ENCODE data around the gene SLC1A3.

The SLC1A3 gene

DNA sequence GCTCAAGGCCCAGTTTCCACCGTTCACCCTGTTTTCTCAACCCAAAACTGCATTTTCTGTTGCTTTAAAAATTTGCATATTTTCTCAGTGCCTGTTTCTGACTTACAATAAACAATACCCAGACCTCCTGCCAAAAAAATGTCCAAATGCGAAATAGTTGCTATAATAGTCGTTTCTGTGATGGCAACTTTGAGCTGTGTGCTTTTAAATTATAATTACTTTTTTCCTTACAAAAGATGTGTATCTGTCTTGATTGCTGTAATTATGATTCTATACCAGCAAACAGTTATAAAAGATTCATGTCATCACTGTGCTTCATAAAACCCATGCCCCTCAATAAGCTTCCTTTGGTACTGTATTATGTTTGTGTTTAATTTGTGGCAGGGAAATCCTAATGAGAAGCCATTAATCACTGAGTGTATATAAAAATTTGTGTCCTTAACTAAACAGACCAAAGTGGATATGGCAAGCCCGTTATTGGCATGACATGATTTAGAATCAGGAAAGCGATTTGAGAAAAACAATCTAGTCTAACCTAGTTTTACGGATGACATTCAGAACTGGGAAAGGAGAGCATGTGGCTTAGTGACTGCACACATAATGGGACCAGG is 5.4 kb upstream of the SLC1A3 start:
- DNase-seq, result no peak

DNA sequence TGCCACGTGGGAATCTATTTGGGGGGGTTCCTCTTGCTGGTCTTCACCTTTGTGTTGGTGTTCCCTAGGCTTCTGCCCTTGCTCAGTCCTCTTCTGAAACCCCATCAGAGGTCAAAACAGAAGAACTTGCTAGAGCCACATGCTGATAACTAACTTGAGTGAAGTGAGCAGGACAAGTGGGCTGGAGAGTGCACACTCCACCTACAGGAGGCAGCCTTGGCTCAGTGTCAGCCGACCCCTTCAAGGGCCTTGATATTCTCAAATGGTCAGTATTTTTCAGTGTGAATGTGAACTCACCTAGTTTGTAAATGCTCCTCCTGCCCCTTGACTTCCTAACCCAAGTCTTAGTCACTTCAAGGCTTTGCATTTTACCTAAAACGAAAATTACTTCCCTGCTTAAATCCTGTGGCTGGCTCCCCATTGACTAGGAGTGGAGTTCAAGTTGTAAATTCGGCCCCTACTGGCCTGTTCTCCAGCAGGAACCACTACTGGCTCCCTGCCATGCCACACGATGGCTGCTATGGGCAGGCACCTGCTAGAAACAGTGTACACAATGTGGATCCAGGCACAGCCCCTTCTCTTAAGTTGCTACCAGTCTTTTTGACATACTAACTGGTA is 3.6 kb upstream of the SLC1A3 start:
- DNase-seq, result no peak

DNA sequence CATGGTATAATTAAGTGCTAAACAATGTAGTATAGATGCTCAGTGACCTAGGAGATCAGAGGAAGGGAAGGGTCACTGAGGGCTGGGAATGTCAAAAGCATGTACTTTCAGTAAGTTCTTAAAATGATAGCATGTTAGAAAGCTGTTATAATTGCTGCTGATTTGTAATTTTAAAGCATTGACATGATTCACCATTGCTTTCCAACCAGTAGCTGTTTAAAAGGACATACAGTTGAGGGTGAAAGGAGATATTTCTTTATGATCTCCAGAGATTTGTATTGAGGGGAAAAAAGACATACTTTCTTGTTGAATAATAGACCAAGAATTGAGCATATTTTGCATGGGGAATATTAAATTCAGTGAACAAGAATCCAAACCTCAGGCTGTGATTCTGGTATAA is 1.2 kb upstream of the SLC1A3 start:
- DNase-seq, result no peak

- no peak for DNase-seq
Measured at GRCh38 chr5:36606036-36606427, 374 bp upstream of the SLC1A3 start.

DNA sequence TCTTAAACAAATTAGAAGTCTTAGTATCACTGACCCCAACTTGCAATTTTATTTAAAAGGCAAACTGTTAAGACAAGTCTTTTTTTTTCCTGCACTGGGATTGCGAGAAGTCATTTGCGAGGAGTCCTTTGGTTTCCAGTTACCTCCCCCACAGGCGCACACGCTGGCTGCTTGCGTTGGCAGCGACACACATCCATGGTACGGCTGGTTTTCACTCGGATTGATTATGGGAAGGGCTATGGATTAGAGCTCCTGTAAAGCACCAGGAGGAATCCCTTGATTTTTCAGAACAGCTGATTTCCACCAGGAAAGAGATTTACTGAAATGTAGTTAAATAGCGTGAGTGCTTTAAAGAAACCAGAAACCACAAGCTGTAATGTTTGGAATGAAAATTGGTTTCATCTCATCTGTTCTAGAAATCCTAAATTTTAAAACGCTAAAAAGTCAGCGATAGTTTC is 737 bp downstream of the SLC1A3 start:
- no peak for DNase-seq

GRCh38 chr5:36607838-36608783 is 1.7 kb downstream of the SLC1A3 start:
- DNase-seq, result no peak

GRCh38 chr5:36610621-36611020 is 4.2 kb downstream of the SLC1A3 start:
- no peak for DNase-seq

DNA sequence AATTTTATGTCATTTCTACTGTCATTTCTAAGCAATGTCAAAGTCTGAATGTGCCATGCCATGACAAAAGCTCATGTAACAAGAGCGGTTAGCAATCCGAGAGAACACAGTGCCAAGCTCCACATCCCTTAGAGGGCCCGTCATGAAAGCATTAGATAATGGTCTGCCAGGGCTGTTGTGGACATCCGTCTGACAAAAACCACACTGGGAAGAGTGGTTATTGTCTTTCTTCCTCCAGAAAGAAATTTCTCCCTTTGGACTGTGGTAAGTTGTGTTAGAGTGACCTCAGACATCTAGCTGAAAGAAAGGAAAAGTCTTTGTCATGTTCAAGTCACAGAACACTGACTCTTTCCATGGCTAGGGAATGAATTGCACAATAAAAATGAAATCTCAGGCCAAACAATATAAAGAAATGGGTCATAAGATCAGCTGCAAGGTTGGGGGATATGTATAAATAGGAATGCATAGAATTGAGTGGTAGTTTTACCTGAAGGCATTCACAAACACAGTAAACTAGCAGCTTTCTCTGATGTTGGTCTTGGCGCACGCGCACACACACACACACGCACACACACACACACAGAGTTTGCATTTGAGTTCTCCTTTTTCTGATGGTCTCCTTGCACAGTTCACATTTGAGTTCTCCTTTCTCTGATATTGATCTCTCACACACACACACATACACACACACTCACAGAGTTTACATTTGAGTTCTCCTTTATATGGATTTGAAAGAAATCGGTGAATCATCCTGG is 5.3 kb downstream of the SLC1A3 start:
- no peak for DNase-seq

- no peak for DNase-seq
Measured at GRCh38 chr5:36613241-36613640, 6.8 kb downstream of the SLC1A3 start.

GRCh38 chr5:36613771-36614656 is 7.6 kb downstream of the SLC1A3 start:
- DNase-seq, result no peak

- no peak for DNase-seq
Measured at GRCh38 chr5:36614657-36615308, 8.4 kb downstream of the SLC1A3 start.

DNA sequence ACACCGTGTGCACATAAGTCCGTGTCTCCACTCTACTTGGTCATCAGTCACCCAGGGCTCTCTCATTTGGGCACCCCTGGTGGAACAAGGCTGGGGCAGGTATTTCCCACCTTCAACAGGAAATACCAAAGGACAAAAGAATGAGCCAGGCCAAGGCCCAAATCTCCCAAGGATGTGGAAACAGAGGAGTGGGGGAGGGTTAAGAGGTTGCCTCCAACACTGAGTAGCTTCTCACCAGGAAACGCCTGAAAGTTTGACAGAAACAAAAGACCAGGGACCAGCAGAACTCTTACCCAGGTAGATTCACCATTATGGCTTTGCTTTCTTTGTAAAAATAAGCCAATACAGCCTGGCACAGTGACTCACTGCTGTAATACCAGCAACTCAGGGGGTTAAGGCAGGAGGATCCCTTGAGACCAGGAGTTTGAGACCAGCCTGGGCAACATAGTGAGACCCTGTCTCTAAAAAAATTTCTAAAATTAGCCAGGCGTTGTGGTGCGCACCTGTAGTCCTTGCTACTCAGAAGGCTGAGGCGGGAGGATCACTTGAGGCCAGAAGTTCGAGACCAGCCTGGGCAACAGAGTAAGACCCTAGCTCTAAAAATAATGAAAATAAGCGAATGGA is 12.7 kb downstream of the SLC1A3 start:
- no peak for DNase-seq

- no peak for DNase-seq
Measured at GRCh38 chr5:36621985-36622384, 15.6 kb downstream of the SLC1A3 start.

DNA sequence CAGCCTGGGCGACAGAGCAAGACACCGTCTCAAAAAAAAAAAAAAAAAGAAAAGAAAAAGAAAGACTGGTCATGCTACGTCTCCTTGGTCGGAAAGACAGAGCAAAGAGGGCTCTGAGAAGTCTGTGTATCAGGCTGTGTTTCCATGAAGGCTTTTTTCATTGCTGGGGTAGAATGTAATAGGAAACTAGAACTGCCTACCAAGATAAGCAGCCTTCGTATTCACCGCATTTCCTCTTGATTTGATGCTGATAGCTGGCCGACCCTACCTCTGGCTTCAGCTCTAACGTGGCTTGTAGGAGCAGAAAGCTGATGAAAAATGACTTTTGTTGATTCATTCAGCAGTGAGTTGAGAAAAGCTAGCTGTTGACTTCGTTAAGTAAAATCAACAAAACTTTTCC is 17.4 kb downstream of the SLC1A3 start:
- DNase-seq, result no peak

DNA sequence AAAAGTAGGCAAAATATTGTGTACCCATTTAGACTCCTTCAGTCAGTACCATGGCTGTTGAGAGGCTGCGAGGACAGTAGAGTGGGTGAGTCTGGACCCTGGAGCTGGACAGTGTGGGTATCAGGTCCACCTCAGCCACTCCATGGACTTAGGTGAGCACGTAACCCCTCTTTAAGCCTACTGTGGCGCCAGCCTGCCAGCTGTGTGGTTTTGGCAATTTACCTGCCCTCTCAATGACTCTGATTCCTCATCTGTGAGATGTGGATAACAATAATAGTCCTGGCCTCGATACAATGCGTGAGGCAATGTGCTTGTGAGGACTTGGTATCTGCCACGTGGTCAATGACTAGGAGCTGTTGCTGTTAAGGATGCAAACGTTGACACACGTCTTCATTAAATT is 17.9 kb downstream of the SLC1A3 start:
- no peak for DNase-seq

DNA sequence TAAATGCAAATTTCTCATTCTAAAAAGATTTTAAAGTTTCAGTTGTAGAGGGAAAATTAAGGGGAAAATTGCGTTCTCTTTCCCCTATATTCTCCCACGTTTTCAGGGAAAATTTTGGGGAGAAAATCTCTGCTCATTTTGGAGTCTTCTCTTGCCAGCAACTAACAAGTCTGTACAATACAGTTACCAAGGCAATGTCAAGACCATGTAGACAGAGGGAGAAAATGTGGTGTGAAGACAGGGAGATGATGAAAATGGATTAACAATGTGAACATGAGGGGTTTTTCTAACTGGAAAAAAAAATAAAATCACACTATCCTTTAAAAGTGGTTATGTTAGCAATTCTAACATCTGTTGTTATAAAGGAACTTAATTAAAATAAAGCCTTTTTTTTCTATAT is 22.3 kb downstream of the SLC1A3 start:
- no peak for DNase-seq

DNA sequence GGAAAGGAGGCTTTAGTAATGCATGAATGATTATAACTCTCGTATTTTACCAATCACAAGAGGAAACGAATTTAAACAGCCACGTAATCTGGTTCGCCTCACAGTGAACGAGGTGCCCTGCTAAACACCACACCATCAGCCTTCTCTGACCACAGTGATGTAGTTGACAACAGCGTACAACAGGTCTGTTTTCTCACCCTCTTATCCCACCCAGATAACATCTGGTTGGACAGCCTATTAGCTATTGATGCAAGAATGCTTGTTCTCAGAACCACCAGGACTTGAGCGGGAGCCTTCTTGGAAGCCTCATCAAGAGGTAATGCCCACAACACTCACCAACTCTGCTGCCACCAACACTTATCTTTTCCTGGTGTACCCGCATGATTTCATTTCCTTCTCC is 23.3 kb downstream of the SLC1A3 start:
- no peak for DNase-seq

DNA sequence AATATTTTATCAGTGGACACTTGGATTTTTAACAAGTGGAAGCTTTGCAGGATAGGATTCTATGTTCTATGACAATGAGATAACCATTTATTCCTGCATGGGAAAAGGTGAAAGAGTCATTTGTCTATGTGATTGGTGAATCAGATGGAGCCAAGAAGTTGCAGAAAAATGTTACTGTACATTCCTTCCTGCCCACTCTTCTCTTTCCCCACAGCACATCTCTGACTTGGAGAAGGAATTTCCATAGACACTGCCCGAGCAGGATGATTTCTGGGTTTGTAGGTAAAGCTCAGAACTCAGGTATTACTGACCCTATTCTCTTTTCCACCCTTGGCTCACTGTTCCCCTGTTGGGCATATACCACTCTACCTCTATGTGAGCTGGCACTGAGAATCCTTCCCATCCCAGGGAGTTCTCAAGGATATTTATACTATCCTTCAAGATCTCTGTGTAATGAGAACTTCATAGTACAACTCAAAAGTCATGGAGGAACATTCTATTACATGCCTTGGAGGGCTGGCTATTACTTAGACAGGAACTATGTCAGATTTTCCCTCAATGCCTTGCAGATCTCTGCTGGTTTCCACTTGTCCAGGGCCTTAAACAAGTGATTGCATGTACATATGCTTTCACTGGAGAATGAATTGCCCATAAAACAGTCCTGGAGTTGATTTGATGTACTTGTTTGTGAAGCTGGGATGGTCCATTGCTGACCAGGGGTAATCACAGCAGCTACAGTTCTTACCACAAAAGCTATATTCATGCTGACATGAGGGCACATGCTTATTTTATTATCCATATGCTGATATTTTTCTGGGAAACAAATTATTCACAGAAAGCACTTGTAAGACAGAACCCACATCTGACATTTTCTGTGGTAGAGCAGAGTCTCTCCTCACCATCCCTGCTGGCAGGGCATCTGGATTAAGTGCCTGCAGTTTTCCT is 24.1 kb downstream of the SLC1A3 start:
- no peak for DNase-seq

- DNase-seq, result no peak
Measured at GRCh38 chr5:36631154-36631553, 24.7 kb downstream of the SLC1A3 start.
